Subcutaneous adipose tissue (tissue), 4 donors: ENCODE results near the gene ELL2. TPM values are rescaled to one million over a fixed set of nuclear protein-coding genes. Genes with fewer than 3 reads are reported as not detected.

Experiments
- total RNA-seq, 4 donors: library from RNA; depleted of rRNA; stranded (reverse); fragments of >200 nt; gene quantifications; one replicate each; pipeline ENCODE4 v1.1.0, GENCODE V29; 2016
- TF ChIP-seq, protein P1 (sequence below): fragments of 450-650 bp; IDR thresholded peaks from one replicate; pipeline ENCODE4 v1.5.1; 2016; ENCODE audit warnings: low read depth, mild to moderate bottlenecking, control low read depth, antibody characterized with exemption, moderate library complexity

Gene ELL2
- total RNA-seq, 4 donors from 2014 or later: 94.4 to 308 (median 208) TPM

DNA sequence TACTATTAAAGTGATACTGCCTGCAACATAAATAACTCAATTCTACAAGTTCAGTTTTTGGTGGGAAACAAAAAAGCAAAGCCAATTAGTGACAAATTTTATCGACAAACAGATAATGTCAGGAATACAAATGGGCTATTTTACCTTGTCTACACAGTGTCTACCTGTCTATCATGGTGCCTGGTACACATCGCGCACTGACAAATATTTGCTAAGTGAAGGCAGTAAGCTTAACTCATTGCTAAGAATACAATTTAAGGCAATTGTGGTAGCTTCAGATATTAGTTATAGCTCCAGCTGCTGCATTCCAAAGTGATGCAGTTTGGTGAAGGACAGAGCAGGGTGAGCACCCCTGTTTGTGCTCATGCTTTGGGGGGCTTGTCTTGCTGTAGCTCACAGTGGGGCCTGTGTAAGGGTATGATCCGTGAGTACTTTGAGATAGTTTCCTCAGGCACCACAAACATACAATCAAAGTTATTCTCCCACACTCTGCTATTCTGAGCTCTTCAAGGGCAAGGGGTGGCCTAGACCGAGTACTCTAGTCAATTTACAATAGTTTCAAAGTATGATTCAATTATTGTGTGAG, 24.7 kb downstream of the ELL2 start:
- TF ChIP-seq, protein P1, sequence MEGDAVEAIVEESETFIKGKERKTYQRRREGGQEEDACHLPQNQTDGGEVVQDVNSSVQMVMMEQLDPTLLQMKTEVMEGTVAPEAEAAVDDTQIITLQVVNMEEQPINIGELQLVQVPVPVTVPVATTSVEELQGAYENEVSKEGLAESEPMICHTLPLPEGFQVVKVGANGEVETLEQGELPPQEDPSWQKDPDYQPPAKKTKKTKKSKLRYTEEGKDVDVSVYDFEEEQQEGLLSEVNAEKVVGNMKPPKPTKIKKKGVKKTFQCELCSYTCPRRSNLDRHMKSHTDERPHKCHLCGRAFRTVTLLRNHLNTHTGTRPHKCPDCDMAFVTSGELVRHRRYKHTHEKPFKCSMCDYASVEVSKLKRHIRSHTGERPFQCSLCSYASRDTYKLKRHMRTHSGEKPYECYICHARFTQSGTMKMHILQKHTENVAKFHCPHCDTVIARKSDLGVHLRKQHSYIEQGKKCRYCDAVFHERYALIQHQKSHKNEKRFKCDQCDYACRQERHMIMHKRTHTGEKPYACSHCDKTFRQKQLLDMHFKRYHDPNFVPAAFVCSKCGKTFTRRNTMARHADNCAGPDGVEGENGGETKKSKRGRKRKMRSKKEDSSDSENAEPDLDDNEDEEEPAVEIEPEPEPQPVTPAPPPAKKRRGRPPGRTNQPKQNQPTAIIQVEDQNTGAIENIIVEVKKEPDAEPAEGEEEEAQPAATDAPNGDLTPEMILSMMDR: no peak

DNA sequence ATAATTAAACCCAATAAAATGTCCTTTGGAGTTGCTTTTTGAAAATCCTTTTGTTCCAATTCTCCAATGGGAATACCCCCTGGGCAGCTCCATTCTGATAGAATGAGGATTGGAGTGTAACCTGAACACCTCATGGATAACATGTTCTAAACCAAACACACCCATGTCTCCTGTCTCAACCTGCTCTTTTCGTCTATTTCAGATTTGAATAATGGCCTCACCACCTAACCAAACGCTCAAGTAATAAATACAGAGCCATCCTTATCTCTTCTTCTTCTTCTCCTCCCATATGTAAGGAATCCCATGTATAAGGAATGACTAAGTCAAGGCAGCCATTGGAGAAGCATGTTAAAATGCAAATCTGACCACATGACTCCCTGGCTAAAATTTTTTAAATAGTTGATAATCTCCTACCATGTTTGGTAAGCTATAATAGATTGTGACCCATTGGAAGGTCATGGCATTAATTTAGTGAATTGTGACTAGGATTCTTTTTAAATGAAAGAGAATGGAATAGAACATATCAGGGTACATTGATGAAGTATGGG, 26.0 kb downstream of the ELL2 start:
- TF ChIP-seq, protein P1: no peak

DNA sequence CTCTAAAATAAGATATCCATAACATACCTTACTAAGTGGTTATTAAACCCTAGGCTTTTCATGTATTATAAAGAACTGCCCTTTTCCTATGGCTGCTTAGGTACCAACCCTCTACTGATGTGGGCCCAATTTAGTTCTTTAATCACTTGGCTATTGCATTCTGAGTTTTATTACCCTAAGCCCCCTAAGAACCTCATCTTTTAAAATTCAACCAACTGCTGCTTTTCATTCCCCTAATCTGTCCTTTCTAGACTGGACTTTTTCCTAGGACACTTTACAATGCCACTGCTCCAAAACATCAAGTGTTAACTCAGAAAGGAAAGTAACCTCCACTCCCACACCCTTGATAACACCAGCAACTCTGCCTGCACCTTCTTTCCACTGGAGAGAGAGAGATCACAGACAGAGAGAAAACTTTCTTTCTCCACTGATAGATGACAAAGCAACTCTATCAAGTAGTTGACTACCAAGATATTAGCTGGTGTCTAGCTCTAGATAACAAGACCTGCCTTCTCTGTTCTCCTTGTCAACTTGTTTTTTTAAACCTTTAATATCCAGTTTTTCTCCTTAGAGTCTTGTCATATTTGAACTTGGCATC, 27.3 kb downstream of the ELL2 start:
- TF ChIP-seq, protein P1: no peak

DNA sequence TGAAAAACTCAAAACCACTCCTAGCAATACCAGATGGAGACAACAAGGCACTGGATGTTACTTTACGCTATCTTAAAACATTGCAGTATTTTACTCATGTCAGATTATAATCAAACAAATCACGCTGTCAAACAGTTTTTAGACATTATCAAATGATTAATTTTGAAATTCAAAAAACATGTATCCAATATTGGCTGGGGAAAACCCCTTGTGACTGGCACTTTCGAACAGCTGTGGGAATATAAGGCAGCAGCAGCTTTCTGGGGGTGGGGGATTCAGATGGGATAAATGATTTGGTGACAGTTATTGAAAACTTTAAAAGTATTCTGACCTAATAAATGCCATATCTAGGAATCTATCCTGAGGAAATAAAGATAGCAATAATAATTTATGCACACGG, 28.7 kb downstream of the ELL2 start:
- TF ChIP-seq, protein P1: no peak

DNA sequence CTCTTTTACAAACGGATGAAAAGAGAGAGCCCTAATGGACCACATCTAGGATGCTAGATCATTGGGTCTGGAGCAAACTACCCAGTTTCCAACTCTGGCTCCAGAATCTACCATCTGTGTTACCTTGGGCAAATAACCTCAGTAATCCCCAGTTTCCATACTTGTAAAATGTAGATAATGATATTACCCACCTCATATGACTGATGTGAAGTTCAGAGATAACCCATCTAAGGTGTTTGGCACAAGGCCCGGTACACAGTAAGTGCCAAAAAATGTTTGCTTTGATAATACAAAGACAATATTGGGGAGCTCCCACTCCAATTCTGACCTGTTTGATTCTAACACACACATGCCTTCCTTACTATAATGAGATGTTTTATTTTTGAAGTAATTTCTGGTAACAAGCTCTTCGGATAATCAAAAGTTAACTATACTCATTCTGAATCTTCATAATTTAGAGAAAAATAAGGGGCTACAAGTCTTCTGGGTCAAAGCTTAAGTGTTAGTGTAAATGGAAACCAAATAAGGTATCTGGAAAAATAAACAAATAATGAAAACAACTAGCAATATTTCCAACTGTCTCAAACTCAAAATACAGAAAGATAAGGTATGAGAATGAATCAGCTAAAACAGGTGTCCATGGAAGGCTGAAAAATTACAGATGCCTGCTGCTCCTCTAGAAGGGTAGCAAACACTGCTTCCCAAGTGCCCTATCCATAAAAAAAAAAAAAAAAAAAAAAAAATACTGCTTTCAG, 30.4 kb downstream of the ELL2 start:
- TF ChIP-seq, protein P1: no peak

DNA sequence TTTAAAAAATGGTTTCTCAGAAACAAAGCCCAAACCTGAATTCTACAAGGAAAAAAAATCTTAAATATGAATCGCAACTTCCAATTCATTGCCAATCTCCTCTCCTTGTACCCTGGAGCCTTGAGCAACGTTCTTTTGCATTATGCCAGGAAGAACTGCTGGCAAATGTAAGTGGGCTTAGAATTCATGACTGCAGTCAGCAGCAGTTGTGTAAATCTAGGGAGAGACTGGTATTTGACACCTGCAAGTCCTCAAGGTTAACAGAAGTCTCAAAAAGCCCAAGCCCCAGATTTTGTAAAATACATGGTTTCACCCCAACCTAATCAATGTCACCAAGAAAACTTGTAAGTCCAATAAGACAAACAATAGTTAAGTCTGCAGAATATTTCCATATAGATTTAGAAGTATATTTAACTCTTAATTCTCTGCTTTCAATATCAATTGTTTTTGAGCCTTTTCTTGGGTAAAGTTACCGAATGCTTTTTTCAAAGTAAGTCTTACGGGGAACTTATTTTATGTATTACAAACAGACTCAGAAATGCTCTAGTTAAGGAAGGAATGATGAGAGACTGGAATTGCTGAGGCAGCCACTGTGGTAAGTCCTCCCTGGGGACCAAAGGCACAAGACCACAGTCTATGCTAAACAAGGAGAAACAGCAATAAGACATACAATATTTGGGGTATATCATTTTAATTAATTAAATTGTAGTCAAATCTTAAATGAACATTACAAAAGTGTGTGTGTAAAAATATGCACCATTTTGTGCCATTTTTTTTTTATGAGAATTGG, 31.3 kb downstream of the ELL2 start:
- TF ChIP-seq, protein P1: no peak
